Mammary epithelial cell (primary cell): ENCODE measurements around the gene CEP295NL.

Experiments
- CTCF ChIP-seq, 2 donors: IDR thresholded peaks in 1 of 2; conservative IDR thresholded peaks in 1 of 2; 2 replicates each; pipeline ENCODE4 v1.5.1; 2011 to 2012; ENCODE audit warnings: inconsistent platforms in 2 of 2, low read length in 2 of 2, mild to moderate bottlenecking in 2 of 2, control low read depth in 1 of 2, low read depth in 1 of 2; ENCODE audit not compliant: insufficient read depth in 1 of 2; ENCODE audit errors: extremely low read depth in 1 of 2
- EZH2 ChIP-seq: IDR thresholded peaks from 2 replicates; pipeline ENCODE4 v1.6.1; 2012; ENCODE audit warnings: low read length, inconsistent platforms, borderline replicate concordance

GRCh38 chr17:78899361-78900260, 3.4 kb downstream of the CEP295NL start:
- TF ChIP-seq CTCF (conservative IDR thresholded peaks at IDR 0.05 in 1 of 2, IDR thresholded peaks at IDR 0.05 in 1 of 2; ENCODE audit: extremely low read depth in 1 of 2, insufficient read depth in 1 of 2, low read depth in 1 of 2, low read length in 2 of 2): no peak
- TF ChIP-seq EZH2: no peak
